ENCODE measurements around the gene METTL23.

- TF ChIP-seq CTCF (conservative IDR thresholded peaks at IDR 0.05 in 1 of 2, IDR thresholded peaks at IDR 0.05 in 1 of 2; ENCODE audit: extremely low read depth in 1 of 2, insufficient read depth in 1 of 2, low read depth in 1 of 2, low read length in 2 of 2) (no peak), EZH2 (IDR thresholded peaks at IDR 0.05; ENCODE audit: borderline replicate concordance, low read length) (no peak)
Measured at GRCh38 chr17:76714336-76714735, 12.3 kb upstream of the METTL23 start.
